A549 treated with dexamethasone at 1 μM for 4 hours (cell line): ENCODE measurements around the gene ZNF841. TPM values are rescaled to one million over a fixed set of nuclear protein-coding genes. Genes with fewer than 3 reads are reported as not detected.

Experiments
- total RNA-seq: library from RNA; stranded (reverse); fragments of 200-300 nt; extraction: Qiagen RNA extraction; gene quantifications from 5 replicates; pipeline ENCODE4 v1.2.3, GENCODE V29; 2022

The ZNF841 gene
- 1.7 to 2.5 TPM (median 2.0 TPM) in 5 replicates for total RNA-seq

GRCh38 chr19:52095172-52096014 is at the start of gene ZNF841:
Gene ZNF841 (minus strand): TSS chr19:52095765. CDS start chr19:52084801, 10,964 bp downstream.

GRCh38 chr19:52139252-52140031 is 43.9 kb upstream of the ZNF841 start, which contains the start of gene ZNF616:
Gene ZNF616 (minus strand): TSS chr19:52139938. CDS start chr19:52130512, 9,426 bp downstream.

GRCh38 chr19:52048555-52049501 is 46.7 kb downstream of the ZNF841 start, which contains the start of gene ZNF432:
Gene ZNF432 (minus strand): TSS chr19:52048838. CDS start chr19:52046868, 1,970 bp downstream.

GRCh38 chr19:52028027-52028779 is 67.4 kb downstream of the ZNF841 start, which contains the start of gene ZNF614:
Gene ZNF614 (minus strand): TSS chr19:52028379. CDS start chr19:52025745, 2,634 bp downstream.

Other genes with a start within 250 kb of the ZNF841 start
- 0.06 to 0.13 TPM (median 0.09 TPM) in 4 of 5 replicates, not detected in the other for gene ZNF577, start 207.8 kb downstream of the ZNF841 start, total RNA-seq
- gene ZNF649, start 190.7 kb downstream of the ZNF841 start, total RNA-seq = 0.16 to 0.29 TPM (median 0.20 TPM) in 5 replicates
- gene ZNF613, start 168.3 kb downstream of the ZNF841 start, total RNA-seq = 1.2 to 2.0 TPM (median 1.2 TPM) in 5 replicates
- gene ZNF350, start 108.9 kb downstream of the ZNF841 start, total RNA-seq = 3.6 to 6.0 TPM (median 5.3 TPM) in 5 replicates
- gene ZNF615, start 87.6 kb downstream of the ZNF841 start, total RNA-seq = 3.1 to 5.1 TPM (median 4.5 TPM) in 5 replicates
- 3.0 to 3.8 TPM (median 3.2 TPM) in 5 replicates for gene ZNF614, start 67.4 kb downstream of the ZNF841 start, total RNA-seq
- gene ZNF432, start 46.9 kb downstream of the ZNF841 start, total RNA-seq = 1.1 to 2.0 TPM (median 1.8 TPM) in 5 replicates
- gene ZNF616, start 44.2 kb upstream of the ZNF841 start, total RNA-seq = 0.78 to 1.1 TPM (median 1.1 TPM) in 5 replicates
- 0.61 to 1.3 TPM (median 0.98 TPM) in 5 replicates for gene ZNF836, start 75.9 kb upstream of the ZNF841 start, total RNA-seq
- gene PPP2R1A, start 94.3 kb upstream of the ZNF841 start, total RNA-seq = 207 to 293 TPM (median 288 TPM) in 5 replicates
- 8.0 to 12.1 TPM (median 10.5 TPM) in 5 replicates for gene ZNF766, start 173.8 kb upstream of the ZNF841 start, total RNA-seq
- 10.0 to 19.8 TPM (median 16.6 TPM) in 5 replicates for gene ZNF480, start 201.4 kb upstream of the ZNF841 start, total RNA-seq
- not detected in 5 replicates for gene ZNF610, start 240.5 kb upstream of the ZNF841 start, total RNA-seq